GF-D8 (cell line): ENCODE measurements around the gene DCST1.

ENCODE experiments used
- DNase-seq: peaks from one replicate; lab custom pipeline; 2025; lab: John Stamatoyannopoulos, UW

DCST1 gene

DNA sequence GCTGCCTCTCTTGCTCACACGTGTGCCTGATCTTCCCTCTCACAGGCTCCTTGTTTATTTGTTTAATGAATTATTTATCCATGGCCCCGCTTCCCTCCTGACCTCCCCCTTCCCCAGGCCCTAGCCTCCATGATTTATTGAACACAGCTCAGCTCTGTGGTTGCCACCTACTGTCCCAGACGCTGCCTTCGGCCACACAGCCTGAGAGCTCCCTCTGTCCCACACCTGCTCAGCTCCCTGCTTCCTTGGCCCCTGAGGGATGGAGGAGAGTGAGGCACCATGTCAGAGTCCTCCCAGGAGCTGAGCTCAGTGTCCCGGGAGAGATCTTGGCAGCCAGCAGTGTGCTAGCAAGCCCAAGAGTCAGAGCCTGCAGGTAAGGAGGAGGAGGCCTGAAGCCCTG lies 41.9 kb downstream of the DCST1 start:
- no peak for DNase-seq

DNA sequence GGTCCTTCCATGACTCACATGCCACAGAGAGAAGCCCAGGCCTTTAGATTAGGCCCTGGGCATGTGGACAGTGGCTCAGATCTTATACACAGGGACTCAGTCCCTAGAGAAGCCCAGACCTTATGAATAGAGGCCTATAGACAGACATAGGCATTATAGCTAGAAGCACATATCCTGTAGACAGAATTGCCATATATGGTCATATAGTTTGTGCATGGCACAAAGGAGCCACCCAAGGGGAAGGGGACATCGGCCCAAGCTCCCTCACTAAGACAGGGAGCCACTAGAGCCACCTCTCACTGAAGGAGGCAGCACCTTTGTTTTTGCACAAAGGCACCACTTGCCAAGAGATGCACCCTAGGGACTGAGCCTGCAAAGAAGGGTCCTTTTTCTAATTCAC lies 42.7 kb downstream of the DCST1 start:
- DNase-seq: no peak

DNA sequence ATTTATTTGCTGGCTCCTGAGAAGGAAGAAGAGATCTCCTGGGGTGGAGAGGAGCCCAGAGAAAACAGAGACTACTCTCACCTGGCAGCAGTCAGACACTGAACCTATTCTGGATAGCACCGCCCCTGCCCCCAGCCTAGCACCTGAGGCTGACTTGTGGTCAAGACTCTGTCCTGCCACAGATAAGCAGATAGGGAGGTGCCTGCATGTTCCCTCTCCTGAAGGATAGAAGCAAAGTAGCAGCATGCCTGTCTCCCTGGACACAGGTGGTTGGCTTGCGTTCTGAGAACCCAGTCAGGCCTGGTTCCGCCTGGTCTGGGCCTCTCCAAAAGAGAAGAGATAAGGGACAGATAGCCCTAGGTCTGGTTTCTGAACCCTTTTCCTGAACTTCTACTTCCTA lies 43.7 kb downstream of the DCST1 start:
- no peak for DNase-seq

DNA sequence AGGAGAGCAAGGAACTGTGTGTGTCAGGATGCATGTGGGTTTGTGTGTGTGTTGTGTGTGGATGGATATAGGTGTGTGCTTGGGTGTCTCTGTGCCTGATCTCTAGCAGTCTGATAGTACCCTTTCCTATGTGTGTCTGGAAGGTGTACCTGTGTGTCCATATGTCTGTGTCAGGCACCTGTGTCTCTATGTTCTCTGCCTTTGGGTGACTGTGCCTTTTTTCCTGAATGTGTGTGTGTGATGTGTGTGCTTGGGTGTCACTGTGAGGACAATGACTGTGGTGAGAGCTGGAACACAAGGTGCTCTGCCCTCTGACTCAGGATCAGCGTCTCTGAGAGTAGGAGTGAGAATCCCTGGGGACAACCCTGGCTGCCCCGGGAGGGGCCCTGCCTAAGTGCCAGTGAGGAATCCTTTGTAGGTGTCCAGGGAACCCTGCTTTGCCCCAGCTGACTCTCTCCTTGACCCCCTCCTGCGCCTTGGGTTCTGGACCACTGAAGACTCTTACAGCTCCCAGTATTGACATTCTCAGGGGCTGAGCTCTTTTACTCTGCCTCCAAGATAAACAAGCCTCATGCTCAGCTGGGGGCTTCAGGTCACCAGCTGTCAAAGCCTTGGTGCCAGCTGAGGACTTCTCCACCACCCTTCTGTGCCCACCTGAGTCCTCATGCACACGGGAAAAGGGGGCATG lies 44.3 kb downstream of the DCST1 start:
- DNase-seq: no peak

DNA sequence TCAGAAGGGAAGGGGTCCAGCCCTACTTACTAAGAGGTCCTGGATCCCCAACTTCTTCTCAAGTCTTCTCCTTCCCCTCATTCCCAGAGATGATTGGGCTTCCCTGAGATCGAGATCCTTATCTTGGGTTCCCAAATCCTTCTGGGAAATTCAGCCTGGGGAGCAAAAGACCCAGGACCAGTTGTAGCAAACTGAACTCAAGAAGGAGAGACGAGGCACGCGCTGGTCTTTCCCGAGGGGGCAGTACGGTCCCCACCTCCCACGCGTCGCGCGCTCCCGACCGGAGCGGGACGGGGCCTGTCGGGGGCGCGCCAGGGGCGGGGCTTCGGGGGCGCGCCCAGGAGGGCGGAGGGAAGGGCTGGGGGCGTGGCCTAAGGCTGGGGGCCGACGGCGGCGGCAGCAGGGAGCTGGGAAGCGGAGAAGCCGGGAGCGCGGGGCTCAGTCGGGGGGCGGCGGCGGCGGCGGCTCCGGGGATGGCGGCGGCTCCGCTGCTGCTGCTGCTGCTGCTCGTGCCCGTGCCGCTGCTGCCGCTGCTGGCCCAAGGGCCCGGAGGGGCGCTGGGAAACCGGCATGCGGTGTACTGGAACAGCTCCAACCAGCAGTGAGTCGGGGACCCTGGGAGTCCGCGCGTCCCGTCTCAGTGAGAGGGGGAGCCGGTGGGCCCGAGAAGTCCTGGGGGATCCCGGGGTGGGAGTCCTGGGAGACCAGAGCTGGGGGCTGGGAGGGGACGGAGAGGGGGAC lies 45.0 kb downstream of the DCST1 start, which contains the start of gene EFNA3:
TSS of gene EFNA3 (plus strand) at position 369 of the 741 bp plus-strand sequence. CDS start at position 474, 105 bp downstream.
- DNase-seq: no peak

DNA sequence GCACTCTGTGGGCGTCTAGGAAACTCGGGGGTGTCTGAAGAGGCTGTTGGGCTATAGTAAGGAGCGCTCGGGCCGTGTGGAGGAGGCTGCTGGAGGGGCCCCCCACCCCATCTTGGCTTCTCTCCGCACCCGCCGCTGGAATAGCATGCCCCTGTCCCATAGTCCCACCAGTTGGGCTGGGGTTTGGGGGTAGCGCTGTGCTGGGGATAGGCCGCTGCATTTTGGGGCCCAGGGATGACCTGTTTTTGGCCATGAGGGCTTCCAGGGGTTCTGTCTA lies 45.5 kb downstream of the DCST1 start:
- DNase-seq: no peak

DNA sequence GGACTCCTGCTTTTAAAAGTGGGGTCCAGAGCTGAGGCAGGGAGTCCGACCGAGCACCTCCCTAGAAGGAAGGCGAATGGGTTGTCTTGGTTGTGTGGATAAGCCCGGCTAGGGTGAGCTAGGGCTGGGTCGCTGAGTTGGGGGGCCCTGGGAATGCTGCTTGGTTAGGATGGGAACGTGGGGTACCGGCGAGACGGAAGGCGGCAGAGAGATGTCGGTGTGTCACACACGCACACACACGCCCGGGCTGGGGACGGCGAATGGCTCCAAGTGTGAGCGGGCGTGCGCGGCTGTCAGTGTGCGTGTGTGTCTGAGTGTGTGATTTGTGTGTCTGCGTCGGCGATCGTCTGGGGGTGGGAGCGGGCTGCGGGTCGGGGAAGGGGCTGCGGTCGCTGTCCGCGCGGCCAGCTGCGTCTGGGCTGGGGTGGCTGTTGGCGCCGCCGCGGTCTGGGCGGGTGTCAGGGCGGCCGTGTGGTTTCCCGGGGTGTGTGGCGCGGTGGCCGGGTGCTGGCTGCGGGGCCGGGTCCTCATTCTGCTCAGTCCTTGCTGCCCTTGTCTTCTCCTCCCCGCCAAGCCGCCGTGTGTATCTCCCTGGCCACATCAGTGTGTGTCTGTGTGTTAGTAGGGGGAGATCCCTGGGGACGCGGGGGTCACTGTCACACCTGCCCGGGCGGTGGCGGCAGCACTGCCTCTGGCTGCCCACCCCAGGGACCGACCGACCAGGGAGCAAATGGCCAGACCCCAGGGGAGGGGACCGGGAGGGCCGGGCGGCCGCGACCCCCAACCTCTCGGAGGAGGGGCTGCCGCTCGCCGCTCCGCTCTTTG lies 46.1 kb downstream of the DCST1 start:
- DNase-seq: no peak

DNA sequence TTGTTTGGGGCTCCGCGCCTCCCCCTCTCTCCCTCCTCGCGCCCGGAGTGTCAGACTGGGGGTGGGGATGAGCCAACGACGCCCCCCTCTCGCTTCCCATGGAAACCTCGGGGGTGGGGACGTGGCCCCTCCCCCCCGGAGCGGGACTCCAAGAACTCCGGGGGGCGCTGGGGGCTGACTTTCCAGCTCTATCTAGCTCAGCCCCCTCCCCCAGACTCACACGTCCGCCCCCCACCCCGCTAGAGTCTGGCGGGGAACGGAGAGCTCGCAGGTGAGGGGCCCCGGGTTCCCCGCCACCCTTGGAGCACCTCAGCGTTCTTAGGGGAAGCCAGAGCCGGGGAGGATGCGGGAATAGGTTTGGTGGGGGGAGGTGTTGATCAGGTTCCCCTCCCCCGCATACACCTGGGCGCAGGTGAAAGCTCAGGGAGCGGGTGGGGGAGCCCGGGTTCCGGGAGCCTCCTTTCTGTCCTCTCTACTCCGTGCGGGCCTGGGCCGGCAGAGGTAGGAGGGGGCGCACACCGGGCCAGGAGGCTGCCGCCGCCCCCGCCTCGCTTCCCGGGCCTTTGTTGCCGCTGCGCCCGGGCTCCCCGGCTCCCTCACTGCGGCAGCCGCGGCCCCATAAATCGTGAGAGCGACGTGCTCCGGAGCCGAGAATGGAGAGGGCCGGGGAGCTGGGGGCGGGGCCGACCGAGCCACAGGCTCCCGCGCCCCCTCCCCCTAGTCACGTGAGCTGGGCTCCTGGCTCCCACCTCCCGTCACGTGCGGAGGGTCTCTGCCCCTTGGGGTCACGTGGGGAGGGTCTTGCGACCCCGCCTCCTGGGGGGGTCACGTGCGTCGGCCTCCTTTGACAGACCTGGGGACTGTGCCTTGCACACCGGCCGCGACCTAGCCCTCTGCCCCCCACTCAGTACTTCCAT lies 46.9 kb downstream of the DCST1 start:
- no peak for DNase-seq

DNA sequence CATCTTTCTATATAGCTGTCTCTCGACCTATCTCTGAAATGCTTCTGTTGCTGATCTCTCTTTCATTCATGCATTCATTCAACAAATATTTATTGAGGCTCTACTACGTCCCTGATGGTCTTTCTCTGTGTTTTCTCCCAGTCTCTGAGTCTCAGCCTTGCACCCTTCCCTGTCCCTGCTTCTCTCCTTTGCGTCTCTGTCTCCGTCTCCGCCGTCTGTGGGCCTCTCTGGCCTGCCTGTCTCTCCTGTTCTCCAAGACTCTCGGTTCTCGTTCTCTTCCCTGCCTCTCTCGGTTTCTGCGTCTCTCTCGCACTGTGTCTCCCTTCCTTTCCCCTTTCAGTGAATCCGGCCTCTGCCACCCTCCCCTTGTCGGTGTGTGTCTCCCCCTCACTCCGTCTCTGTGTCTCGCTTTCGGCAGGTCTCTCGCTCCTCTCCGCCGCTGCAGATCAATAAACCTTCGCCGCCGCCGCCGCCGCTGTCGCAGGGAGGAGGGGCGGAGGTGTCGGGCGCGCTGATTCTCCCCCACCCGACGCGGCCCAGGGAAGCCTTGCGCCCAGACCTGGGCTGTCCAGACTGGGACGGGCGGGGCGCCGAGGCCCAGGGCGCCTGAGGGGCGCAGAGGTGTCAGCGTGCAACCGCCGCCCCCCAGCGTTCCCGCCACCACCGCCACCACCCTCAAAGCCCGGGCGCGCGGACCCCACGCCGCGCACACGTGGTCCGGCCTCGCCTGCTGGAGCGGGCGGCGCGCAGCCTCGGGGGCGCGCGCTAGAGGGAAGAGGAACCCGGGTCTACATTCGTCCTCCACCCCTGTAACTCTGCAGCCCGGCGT lies 48.1 kb downstream of the DCST1 start:
- peak; percentile 32 for DNase-seq

DNA sequence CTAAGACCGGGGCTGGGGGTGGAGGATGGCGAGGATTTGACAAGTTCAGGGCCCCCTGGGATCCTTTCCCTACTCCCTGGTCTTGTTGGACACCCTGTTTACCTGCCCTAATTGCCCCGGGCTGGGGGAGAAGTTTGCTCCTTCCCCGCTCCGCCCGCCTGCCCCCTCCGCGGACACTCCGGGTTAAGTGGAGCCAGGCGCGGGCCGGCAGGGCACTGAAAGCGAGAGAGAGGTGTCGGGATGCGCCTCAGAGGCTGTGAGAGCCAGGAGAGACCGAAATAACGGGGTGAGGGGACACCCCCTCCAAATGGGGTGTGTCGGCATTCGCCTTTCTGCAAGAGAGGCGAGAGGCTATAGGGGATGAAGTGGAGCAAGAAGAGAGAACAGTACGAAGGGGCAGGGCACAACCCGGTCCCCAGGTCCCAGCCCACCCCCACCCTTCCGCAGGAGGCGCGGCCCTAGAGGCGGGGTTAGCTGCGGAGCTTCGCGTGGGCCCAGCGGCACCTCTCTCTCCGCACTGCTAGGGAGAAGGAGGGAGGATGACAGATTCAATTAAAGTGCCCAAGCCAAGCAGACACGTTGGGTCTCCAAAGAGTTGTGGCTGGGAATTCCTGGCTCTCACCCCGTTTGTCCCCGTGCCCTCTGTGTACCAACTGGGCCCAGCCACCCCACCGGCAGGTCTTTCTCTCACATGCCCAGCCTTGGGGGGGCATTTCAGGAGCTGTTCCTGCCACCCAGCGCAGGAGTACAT lies 48.9 kb downstream of the DCST1 start:
- DNase-seq: no peak

DNA sequence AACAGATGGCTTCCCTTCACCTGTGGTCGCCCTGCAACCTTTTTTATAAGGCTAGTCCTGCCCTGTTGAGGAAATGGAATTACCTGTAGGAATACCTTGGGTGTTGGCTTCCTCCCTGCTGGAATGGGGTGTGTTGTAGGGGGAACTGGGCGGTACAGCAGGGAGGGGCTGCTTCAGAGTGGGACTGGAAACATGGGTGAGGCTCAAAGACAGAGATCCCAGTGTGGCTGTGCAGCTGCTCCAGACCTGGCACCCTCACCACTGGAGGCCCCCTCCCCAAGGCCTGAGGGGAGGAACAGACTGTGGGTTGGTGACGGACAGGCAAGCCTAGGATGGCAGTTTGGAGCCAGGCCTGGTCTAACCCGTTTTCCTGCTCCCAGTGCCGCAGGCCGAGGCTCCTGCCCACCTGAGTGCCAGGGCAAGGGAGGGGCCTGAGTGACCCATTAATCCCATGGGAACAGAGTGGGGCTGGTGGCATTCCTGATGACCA lies 49.5 kb downstream of the DCST1 start:
- no peak for DNase-seq

DNA sequence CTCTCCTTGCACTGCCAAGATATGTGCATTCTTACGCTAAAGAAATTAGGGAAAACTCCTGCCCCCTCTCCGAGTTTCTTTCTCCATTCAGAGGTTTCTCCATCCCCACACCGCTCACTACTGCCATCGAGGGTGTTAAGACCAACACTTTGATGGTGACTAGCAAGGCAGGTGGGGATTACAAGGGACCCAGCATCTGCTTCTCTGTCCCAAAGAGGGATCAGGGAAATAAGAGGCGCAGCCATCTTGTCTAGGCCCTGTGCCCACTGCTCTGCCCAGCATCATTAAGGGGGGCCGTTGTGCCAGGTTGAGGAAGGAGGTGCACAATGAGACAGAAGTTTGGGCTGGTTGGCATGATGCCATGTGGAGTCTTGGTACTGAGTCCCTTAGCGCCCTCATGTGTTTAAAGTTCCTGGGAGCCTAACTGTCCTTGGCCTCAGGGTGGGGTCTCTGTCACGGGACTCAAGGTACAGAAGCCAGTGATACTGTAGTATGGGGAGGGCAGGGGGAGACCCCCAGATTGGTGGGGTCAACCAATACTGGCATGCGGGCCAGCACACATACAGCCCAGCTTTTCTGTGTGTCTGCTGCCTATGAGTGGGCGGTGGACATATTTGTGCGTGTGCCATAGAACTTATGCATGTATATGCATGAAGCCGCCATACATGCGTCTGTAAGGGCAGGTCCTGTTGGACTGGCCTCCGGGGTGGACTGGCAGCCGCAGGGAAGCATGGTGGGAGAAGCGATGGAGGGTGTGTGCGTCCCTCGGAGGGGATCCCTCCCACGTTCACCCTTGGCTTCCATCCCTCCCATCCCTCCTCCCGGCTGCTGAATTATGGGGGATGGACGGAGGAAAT lies 50.5 kb downstream of the DCST1 start:
- peak; percentile 30 for DNase-seq

DNA sequence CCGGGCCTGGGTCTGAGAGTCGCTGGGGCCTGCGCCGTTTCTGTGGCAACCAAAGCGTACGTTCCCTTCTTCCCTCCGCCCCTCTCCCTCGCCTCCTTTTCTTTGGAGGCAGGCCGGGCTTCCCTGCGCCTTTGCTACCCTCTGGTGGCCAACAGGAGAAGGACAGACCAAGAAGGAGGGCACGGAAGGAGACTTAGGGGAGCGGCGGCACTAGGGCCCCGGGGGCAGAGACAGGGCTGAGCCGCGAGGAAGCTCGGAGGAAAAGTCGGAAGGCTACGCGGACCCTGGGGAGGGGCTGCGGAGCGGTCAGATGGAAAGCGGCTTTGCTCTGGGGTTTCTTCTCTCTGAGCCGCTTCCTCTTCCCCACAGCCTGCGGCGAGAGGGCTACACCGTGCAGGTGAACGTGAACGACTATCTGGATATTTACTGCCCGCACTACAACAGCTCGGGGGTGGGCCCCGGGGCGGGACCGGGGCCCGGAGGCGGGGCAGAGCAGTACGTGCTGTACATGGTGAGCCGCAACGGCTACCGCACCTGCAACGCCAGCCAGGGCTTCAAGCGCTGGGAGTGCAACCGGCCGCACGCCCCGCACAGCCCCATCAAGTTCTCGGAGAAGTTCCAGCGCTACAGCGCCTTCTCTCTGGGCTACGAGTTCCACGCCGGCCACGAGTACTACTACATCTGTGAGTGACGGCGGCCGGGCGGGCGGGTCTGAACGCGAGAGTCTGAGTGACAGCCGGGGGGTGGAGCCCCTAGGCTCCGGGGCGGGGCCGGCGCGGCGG lies 51.3 kb downstream of the DCST1 start:
- DNase-seq: peak; percentile 85

DNA sequence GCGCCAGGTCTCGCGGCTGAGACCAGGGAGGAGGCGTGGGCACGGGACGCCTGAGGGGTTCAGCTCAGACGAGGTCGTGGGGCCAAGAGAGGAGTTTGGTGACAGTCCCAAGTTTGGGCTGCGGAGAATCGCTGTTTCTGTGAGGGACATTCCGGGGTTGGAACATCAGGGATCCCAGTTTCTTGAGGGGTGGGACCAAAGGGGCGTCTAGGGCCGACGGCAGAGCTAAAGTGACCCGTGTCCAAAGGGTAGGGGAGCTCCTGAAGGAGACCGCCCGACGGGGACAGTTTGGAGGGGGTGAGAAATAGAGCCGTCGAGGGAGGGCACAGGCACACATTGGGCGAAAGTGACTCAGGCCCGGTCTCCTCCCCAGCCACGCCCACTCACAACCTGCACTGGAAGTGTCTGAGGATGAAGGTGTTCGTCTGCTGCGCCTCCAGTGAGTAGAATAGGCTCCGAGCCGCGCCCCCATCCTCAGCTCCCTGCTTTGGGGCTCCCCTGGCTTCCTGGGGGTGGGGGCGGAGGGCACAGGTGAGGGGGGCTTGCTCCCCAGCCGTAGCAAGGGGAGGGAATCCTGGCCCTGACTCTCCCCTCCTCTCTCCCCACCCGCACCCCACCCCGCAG lies 52.0 kb downstream of the DCST1 start:
- DNase-seq: no peak

DNA sequence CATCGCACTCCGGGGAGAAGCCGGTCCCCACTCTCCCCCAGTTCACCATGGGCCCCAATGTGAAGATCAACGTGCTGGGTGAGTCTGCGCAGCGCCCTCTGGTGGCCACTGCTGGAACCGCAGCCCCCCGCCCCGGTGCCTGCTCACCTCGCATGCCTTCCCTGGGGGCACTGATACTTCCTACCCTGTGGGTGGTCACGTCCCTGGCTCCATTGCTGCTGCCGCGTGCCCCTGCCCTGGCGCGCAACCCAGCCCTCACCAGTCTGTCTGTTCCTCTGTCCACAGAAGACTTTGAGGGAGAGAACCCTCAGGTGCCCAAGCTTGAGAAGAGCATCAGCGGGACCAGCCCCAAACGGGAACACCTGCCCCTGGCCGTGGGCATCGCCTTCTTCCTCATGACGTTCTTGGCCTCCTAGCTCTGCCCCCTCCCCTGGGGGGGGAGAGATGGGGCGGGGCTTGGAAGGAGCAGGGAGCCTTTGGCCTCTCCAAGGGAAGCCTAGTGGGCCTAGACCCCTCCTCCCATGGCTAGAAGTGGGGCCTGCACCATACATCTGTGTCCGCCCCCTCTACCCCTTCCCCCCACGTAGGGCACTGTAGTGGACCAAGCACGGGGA lies 52.6 kb downstream of the DCST1 start:
- no peak for DNase-seq

DNA sequence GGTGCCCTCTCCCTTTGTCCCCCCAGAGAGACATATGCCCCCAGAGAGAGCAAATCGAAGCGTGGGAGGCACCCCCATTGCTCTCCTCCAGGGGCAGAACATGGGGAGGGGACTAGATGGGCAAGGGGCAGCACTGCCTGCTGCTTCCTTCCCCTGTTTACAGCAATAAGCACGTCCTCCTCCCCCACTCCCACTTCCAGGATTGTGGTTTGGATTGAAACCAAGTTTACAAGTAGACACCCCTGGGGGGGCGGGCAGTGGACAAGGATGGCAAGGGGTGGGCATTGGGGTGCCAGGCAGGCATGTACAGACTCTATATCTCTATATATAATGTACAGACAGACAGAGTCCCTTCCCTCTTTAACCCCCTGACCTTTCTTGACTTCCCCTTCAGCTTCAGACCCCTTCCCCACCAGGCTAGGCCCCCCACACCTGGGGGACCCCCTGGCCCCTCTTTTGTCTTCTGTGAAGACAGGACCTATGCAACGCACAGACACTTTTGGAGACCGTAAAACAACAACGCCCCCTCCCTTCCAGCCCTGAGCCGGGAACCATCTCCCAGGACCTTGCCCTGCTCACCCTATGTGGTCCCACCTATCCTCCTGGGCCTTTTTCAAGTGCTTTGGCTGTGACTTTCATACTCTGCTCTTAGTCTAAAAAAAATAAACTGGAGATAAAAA lies 53.4 kb downstream of the DCST1 start:
- no peak for DNase-seq
